OCI-LY1 (cell line): ENCODE measurements around the gene STK32B.

ENCODE experiments used
- H2AFZ ChIP-seq: fragments of 200-600 bp; sonication (generic), shearing (Covaris generic); 2 replicates; pipeline ENCODE4 v1.6.0; 2014; ENCODE audit warnings: antibody characterized with exemption, mild to moderate bottlenecking, low read length
- H3F3A ChIP-seq: fragments of 200-600 bp; sonication (generic), shearing (Covaris generic); 2 replicates; pipeline ENCODE4 v1.6.0; 2014; ENCODE audit warnings: mild to moderate bottlenecking, antibody characterized with exemption, low read length, moderate library complexity; ENCODE audit not compliant: insufficient read depth
- H3K27ac ChIP-seq: fragments of 200-600 bp; sonication (generic); 2 replicates; pipeline ENCODE4 v1.5.1; 2014; ENCODE audit warnings: low read length, mixed run types, mild to moderate bottlenecking, low read depth; ENCODE audit not compliant: poor library complexity, severe bottlenecking
- H3K27me3 ChIP-seq: fragments of 200-600 bp; sonication (generic); 2 replicates; pipeline ENCODE4 v1.6.0; 2014; ENCODE audit warnings: antibody characterized with exemption, mild to moderate bottlenecking, low read length, moderate library complexity; ENCODE audit not compliant: insufficient read depth
- H3K36me3 ChIP-seq: fragments of 200-600 bp; sonication (generic); 2 replicates; pipeline ENCODE4 v1.6.1; 2014; ENCODE audit warnings: mild to moderate bottlenecking, antibody characterized with exemption, low read length, moderate library complexity, mixed read lengths; ENCODE audit not compliant: insufficient read depth
- H3K4me1 ChIP-seq: fragments of 200-600 bp; sonication (generic); 2 replicates; pipeline ENCODE4 v1.5.1; 2014; ENCODE audit warnings: mild to moderate bottlenecking, low read length, moderate library complexity; ENCODE audit not compliant: insufficient read depth, severe bottlenecking
- H3K4me2 ChIP-seq: fragments of 200-600 bp; sonication (generic), shearing (Covaris generic); 2 replicates; pipeline ENCODE4 v1.6.1; 2014; ENCODE audit warnings: low read length
- H3K4me3 ChIP-seq: fragments of 200-600 bp; sonication (generic); 2 replicates; pipeline ENCODE4 v1.5.1; 2014; ENCODE audit warnings: low read length, low read depth, mild to moderate bottlenecking, mixed read lengths; ENCODE audit not compliant: poor library complexity, severe bottlenecking
- H3K79me2 ChIP-seq: fragments of 200-600 bp; shearing (Covaris generic); 2 replicates; pipeline ENCODE4 v1.6.1; 2016; ENCODE audit warnings: mixed run types, low read length, mixed read lengths; ENCODE audit not compliant: insufficient read depth
- H3K9ac ChIP-seq: fragments of 200-600 bp; sonication (generic), shearing (Covaris generic); 2 replicates; pipeline ENCODE4 v1.6.1; 2014; ENCODE audit warnings: mild to moderate bottlenecking, low read length, mixed read lengths
- H3K9me2 ChIP-seq: fragments of 200-600 bp; sonication (generic), shearing (Covaris generic); 2 replicates; pipeline ENCODE4 v1.6.1; 2014; ENCODE audit warnings: low read depth, mild to moderate bottlenecking, low read length, mixed read lengths
- H3K9me3 ChIP-seq: fragments of 200-600 bp; shearing (Covaris generic); 2 replicates; pipeline ENCODE4 v1.6.1; 2014; ENCODE audit warnings: low read length, mixed read lengths
- H4K20me1 ChIP-seq: fragments of 200-600 bp; sonication (generic), shearing (Covaris generic); 2 replicates; pipeline ENCODE4 v1.6.0; 2016; ENCODE audit warnings: mild to moderate bottlenecking, low read length; ENCODE audit not compliant: insufficient read depth
- CTCF ChIP-seq: fragments of 200-600 bp; sonication (generic), shearing (Covaris generic); IDR thresholded peaks from 2 replicates; pipeline ENCODE4 v1.5.1; 2017; ENCODE audit warnings: mild to moderate bottlenecking, antibody characterized with exemption, low read length, moderate library complexity, mixed read lengths
- EZH2 ChIP-seq: fragments of 200-600 bp; sonication (generic), shearing (Covaris generic); IDR thresholded peaks from 2 replicates; pipeline ENCODE4 v1.8.0; 2017; ENCODE audit warnings: borderline replicate concordance, mixed run types, mild to moderate bottlenecking, antibody characterized with exemption, low read length, moderate library complexity, mixed read lengths

The STK32B gene

DNA sequence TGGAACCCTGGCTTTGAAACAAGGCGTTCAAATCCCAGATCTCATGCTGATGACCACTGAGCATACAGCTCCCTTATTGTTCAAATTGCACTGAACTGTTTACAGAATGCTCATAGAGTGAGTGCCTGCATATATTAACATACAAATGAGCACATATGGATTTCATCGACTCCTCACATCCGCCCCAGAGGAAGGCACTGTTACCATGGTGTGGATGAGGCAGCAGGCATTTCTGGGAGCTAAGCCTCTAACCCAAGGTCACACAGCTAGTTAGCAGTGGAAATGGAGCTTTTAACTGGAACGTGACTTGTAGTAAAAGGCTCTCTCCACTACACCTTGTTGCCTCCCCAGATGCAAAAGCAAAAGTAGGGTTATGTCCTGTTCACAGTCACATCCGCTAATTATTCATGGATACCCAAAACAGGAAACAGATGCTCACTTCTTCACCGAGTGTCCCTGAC is 289.7 kb downstream of the STK32B start:
- Histone ChIP-seq H2AFZ (no peak overlapping the region), H3K9me3 (no peaks in the 10 kb centered on the region), H3K4me1 (no peaks in the 10 kb centered on the region), H3K9me2 (no peaks in the 10 kb centered on the region), H3K36me3 (no peaks in the 10 kb centered on the region), H3K4me2 (no peak overlapping the region), H4K20me1 (no peaks in the 10 kb centered on the region), H3K27me3 (no peaks in the 10 kb centered on the region), H3K79me2 (no peaks in the 10 kb centered on the region), H3F3A (no peaks in the 10 kb centered on the region), H3K4me3 (no peak overlapping the region), H3K27ac (no peak overlapping the region), H3K9ac (no peak overlapping the region)
- TF ChIP-seq EZH2 = no peak
- TF ChIP-seq CTCF = no peak

DNA sequence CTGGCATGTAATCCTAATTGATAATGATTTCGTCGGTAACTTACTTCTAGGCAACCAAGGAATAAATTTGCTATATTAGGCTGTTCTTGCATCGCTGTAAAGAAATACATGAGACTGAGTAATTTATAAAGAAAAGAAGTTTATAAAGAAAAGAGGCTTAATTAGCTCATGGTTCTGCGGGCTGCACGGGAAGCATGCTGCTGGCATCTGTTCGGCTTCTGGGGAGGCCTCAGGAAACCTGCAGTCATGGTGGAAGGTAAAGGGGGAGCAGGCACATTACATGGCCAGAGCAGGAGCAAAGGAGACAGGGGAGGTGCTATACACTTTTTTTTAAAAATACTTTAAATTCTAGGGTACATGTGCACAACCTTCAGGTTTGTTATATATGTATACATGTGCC is 290.2 kb downstream of the STK32B start:
- no peaks in the 10 kb centered on the region for H3F3A ChIP-seq
- TF ChIP-seq CTCF (no peak), EZH2 (no peak)
- no peak overlapping the region for H3K4me3 ChIP-seq
- no peaks in the 10 kb centered on the region for H4K20me1 ChIP-seq
- H3K9me2 ChIP-seq = no peaks in the 10 kb centered on the region
- no peaks in the 10 kb centered on the region for H3K36me3 ChIP-seq
- H3K27ac ChIP-seq = no peak overlapping the region
- H3K4me2 ChIP-seq = no peak overlapping the region
- no peaks in the 10 kb centered on the region for H3K27me3 ChIP-seq
- no peaks in the 10 kb centered on the region for H3K9me3 ChIP-seq
- H3K4me1 ChIP-seq = no peaks in the 10 kb centered on the region
- no peak overlapping the region for H2AFZ ChIP-seq
- no peak overlapping the region for H3K9ac ChIP-seq
- H3K79me2 ChIP-seq = no peaks in the 10 kb centered on the region

DNA sequence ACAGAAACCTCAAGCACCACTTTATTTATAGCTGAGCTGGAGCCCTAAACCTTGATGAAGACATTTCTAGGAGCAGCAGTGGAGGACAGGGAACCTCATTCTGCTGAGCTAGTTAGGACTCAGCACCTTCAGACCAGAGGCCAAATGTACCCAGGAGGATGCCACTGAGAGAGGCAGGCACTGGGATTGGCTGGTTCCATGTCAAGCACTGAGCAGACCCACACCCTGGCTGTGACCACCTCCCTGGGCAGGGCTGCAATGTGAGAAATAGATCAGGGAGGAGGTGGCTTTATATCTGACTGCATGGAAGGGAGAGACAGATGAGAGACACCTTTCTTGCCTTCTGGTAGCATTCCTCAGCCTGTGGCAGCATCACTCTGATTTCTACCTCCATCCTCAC is 304.6 kb downstream of the STK32B start:
- Histone ChIP-seq H3K9ac (no peak overlapping the region), H3K27ac (no peak overlapping the region), H3F3A (no peaks in the 10 kb centered on the region), H3K9me3 (no peaks in the 10 kb centered on the region), H3K4me3 (no peak overlapping the region), H3K36me3 (no peaks in the 10 kb centered on the region), H3K9me2 (no peaks in the 10 kb centered on the region), H3K4me1 (no peaks in the 10 kb centered on the region), H3K79me2 (no peaks in the 10 kb centered on the region), H2AFZ (no peak overlapping the region), H3K4me2 (no peak overlapping the region), H4K20me1 (no peaks in the 10 kb centered on the region), H3K27me3 (no peaks in the 10 kb centered on the region)
- TF ChIP-seq CTCF = no peak
- TF ChIP-seq EZH2 = no peak
